GM21723 (cell line): ENCODE measurements around the gene HIRA.

Experiments used
- ATAC-seq: cut with Tn5 transposase; IDR thresholded peaks from one replicate; pipeline ENCODE4 v1.9.1; 2021; ENCODE audit warnings: mild to moderate bottlenecking, moderate library complexity; ENCODE audit not compliant: unreplicated experiment

HIRA gene

GRCh38 chr22:19287889-19288288, 143.6 kb downstream of the HIRA start:
- ATAC-seq: no peak

- ATAC-seq: no peak
Observed at GRCh38 chr22:19287076-19287707, 144.3 kb downstream of the HIRA start.

GRCh38 chr22:19285831-19286230, 145.7 kb downstream of the HIRA start:
- ATAC-seq: no peak
